GM19099 (cell line): ENCODE results near the gene FKBP14.
A peak's percentile ranks its signal among the peaks of the same experiment; 100 is the strongest.

Experiments used
- POLR2A ChIP-seq: IDR thresholded peaks from 3 replicates; pipeline ENCODE4 v1.6.1; 2011; ENCODE audit warnings: low read depth; ENCODE audit not compliant: insufficient read length; ENCODE audit errors: extremely low read depth

The FKBP14 gene

GRCh38 chr7:30040938-30041337 is 14.4 kb upstream of the FKBP14 start:
- TF ChIP-seq POLR2A, result no peak

GRCh38 chr7:30038196-30038980 is 11.9 kb upstream of the FKBP14 start:
- no peak for TF ChIP-seq POLR2A

DNA sequence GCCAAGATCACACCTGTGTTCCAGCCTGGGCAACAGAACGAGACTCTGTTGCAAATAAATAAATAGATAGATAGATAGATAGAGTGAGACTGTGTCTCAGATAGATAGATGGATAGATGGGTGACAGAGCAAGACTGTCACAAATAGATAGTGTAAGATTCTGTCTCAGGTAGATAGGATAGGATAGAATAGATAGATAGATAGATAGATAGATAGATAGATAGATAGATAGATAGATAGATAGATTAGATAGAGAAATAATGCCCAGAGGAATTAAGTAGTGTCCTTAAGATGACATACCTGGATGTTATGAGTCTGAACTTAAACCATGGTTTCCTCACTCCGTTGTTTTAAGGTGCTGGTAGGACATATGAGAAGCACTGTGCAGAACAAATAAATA is 9.7 kb upstream of the FKBP14 start:
- TF ChIP-seq POLR2A, result no peak

- no peak for TF ChIP-seq POLR2A
These were observed 8.0 kb upstream of the FKBP14 start for GRCh38 chr7:30034501-30034900.

DNA sequence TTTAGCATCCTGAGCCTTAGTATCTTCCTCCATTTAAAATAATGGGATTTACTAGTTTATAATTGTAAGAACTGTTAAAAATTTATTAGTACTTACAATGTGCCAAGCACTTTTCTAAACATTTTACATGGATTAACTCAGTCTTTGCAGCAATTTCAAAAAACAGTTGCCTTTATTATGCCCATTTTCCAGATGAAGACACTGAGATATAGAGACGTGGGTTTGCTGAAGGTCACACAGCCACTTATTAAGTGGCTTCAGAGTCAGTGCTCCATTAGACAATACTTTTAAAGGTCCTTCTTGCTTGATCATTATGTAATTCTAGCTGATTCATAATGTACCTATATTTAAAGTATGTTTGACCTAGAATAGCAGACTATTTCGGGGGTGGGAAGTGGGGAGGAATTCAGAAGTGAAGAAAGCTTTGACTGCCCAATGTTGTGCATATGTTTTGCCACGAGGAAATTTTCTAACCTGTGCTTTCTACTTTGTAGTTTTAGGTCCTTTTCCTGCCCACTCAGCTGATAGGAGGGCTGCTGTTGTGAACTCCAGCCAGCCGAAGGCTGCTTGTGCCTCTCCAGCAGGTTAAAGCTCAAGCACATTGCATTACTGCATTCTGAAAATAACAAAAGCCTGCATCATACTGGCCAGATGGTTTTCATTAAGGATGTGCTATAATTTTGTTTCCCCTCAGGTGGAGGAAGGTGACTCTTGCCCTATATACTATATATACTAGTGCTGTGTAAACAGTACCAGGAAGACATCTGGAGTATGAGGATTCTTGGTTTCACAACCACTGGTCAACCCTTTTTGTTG is 6.0 kb upstream of the FKBP14 start:
- TF ChIP-seq POLR2A, result no peak

- TF ChIP-seq POLR2A, result no peak
These were observed 3.2 kb upstream of the FKBP14 start for GRCh38 chr7:30029696-30030095.

DNA sequence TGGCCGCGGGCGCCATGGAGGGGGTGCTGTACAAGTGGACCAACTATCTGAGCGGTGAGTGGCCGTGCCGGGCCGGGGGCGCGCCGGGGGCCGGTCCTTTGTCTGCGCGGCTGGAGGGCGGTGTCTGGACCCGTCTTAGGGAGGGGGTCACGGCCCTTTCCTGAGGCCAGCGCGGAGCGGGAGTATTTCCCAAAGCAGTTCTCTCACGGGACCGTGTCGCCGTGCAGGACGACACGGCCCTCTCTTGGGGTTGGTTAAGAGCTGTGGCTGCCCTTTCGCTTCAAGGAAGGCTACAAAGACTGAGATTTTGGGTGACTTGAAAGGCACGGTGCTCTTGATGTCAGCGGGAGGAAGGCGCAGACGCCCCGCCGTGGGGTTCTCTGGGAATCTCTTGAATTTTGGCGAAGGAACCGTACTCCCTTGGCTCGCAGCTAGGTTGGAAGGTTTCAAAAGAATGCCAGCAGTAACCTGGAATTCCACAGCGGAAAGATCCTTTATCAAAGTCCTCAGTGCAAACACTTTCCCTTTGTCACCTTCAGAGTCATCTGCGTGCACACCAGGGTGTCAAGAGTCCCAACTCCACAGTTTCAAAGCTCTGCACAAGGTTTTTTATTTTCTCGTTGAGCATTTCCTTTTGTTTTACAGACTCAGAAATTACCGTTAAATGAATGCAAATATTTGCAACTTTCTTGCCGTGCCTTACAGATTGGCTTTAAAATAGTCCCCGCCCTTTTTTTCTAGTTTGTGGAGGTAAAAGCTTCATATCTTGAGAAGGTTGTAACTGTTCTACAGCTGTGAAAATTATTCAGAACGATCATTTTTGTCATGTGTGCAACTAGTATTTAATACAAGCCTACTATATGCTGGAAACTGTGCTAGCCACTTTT is 2.5 kb upstream of the FKBP14 start:
- TF ChIP-seq POLR2A, result no peak

- peak; percentile 58 for TF ChIP-seq POLR2A
These were observed 1.8 kb upstream of the FKBP14 start, which contains the start of gene PLEKHA8 for GRCh38 chr7:30028216-30028748. Gene PLEKHA8, plus strand, starts transcription at chr7:30028412. Its CDS starts 351 bp downstream, at chr7:30028763.

GRCh38 chr7:30027740-30028215 is 1.3 kb upstream of the FKBP14 start:
- peak; percentile 70 for TF ChIP-seq POLR2A

- no peak for TF ChIP-seq POLR2A
These were observed 559 bp upstream of the FKBP14 start for GRCh38 chr7:30027065-30027456.

- no peak for TF ChIP-seq POLR2A
These were observed 3.0 kb downstream of the FKBP14 start for GRCh38 chr7:30023524-30023923.

DNA sequence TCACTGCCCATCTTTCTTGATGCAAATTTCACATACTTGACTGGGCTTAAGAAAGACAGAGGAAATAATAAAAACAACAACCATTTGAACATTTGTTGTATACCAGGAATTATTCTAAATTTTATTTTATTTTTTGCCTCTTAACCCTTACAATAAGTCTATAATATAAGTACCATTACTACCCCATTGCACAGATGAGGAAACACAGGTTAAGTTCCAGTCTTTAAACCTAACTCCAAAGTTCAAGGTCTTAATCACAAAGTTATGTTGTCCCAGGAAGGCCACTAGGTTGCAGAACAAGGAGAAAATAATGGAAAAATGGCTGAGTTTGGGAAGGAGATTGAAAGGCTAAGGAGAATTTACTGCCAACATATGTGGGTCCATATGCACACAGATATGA is 3.5 kb downstream of the FKBP14 start:
- TF ChIP-seq POLR2A, result no peak

DNA sequence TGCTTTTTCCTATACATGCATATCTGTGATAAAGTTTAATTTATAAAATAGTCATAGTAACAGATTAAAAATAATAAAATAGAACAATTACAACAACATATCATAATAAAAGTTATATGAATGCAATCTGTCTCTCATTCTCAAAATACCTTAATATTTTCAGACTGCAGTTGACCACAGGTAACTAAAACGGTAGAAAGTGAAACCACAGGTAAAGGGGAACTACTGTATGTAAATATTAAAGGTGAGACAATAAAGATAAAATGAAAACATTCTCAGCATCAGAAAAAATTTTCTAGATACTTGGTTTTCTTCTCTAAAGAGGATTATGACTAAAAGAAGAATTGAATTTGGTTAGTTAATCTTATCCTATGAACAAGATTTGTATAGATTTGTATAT is 6.0 kb downstream of the FKBP14 start:
- no peak for TF ChIP-seq POLR2A

GRCh38 chr7:30019960-30020359 is 6.5 kb downstream of the FKBP14 start:
- no peak for TF ChIP-seq POLR2A

- TF ChIP-seq POLR2A, result no peak
These were observed 7.1 kb downstream of the FKBP14 start for GRCh38 chr7:30019387-30019786.
